GM23338 (cell line): ENCODE measurements around the gene LST1.

ENCODE experiments used
- CREB1 ChIP-seq: fragments of 250-450 bp; sonication (Bioruptor Pico); IDR thresholded peaks from 2 replicates; pipeline ENCODE4 v1.5.0; 2020; ENCODE audit warnings: low read depth, mild to moderate bottlenecking, moderate library complexity
- EZH2 ChIP-seq: fragments of 200-600 bp; sonication (generic); IDR thresholded peaks from one replicate; pipeline ENCODE4 v1.8.0; 2017; ENCODE audit warnings: antibody characterized with exemption, mild to moderate bottlenecking, low read depth; ENCODE audit not compliant: unreplicated experiment
- EZH2phosphoT487 ChIP-seq: fragments of 200-600 bp; sonication (generic); IDR thresholded peaks from one replicate; pipeline ENCODE4 v1.8.1; 2018; ENCODE audit warnings: antibody characterized with exemption; ENCODE audit not compliant: unreplicated experiment
- JUNB ChIP-seq: IDR thresholded peaks from one replicate; pipeline ENCODE4 v1.6.1; 2016; ENCODE audit warnings: antibody characterized with exemption; ENCODE audit not compliant: unreplicated experiment
- POLR2AphosphoS5 ChIP-seq: IDR thresholded peaks from 2 replicates; pipeline ENCODE4 v1.6.1; 2016; ENCODE audit warnings: antibody characterized with exemption, low read depth
- ZNF114 ChIP-seq: fragments of 250-450 bp; sonication (Bioruptor Pico); IDR thresholded peaks from 2 replicates; pipeline ENCODE4 v1.5.0; 2020; ENCODE audit warnings: mild to moderate bottlenecking, moderate library complexity
- TF ChIP-seq, protein P1 (sequence below), 2 experiments: fragments of 200-600 bp in 1 of 2; sonication (generic) in 1 of 2; conservative IDR thresholded peaks; 2 replicates each; pipeline versions ENCODE4 v1.5.1 to v1.6.1; 2016 to 2017; ENCODE audit warnings: antibody characterized with exemption in 2 of 2, low read depth in 2 of 2, mild to moderate bottlenecking in 2 of 2, moderate library complexity in 1 of 2
- TF ChIP-seq, protein P2 (sequence below): IDR thresholded peaks from one replicate; pipeline ENCODE4 v1.6.1; 2018; ENCODE audit warnings: antibody characterized with exemption; ENCODE audit not compliant: unreplicated experiment
- TF ChIP-seq, protein P3 (sequence below): fragments of 250-450 bp; sonication (Bioruptor Pico); IDR thresholded peaks from 2 replicates; pipeline ENCODE4 v1.5.0; 2020; ENCODE audit warnings: mild to moderate bottlenecking, moderate library complexity
- TF ChIP-seq, protein P4 (sequence below): IDR thresholded peaks from 2 replicates; pipeline ENCODE4 v1.6.1; 2016; ENCODE audit warnings: antibody characterized with exemption

GRCh38 chr6:31569861-31570536, 16.1 kb upstream of the LST1 start:
- TF ChIP-seq POLR2AphosphoS5 (no peak), EZH2 (no peak), EZH2phosphoT487 (no peak), JUNB (no peak), CREB1 (CRISPR knock-in tag) (no peak), ZNF114 (CRISPR knock-in tag) (no peak)
- TF ChIP-seq, protein P1, sequence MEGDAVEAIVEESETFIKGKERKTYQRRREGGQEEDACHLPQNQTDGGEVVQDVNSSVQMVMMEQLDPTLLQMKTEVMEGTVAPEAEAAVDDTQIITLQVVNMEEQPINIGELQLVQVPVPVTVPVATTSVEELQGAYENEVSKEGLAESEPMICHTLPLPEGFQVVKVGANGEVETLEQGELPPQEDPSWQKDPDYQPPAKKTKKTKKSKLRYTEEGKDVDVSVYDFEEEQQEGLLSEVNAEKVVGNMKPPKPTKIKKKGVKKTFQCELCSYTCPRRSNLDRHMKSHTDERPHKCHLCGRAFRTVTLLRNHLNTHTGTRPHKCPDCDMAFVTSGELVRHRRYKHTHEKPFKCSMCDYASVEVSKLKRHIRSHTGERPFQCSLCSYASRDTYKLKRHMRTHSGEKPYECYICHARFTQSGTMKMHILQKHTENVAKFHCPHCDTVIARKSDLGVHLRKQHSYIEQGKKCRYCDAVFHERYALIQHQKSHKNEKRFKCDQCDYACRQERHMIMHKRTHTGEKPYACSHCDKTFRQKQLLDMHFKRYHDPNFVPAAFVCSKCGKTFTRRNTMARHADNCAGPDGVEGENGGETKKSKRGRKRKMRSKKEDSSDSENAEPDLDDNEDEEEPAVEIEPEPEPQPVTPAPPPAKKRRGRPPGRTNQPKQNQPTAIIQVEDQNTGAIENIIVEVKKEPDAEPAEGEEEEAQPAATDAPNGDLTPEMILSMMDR (conservative IDR thresholded peaks at IDR 0.05; ENCODE audit: low read depth in 2 of 2), result no peak
- TF ChIP-seq, protein P2, sequence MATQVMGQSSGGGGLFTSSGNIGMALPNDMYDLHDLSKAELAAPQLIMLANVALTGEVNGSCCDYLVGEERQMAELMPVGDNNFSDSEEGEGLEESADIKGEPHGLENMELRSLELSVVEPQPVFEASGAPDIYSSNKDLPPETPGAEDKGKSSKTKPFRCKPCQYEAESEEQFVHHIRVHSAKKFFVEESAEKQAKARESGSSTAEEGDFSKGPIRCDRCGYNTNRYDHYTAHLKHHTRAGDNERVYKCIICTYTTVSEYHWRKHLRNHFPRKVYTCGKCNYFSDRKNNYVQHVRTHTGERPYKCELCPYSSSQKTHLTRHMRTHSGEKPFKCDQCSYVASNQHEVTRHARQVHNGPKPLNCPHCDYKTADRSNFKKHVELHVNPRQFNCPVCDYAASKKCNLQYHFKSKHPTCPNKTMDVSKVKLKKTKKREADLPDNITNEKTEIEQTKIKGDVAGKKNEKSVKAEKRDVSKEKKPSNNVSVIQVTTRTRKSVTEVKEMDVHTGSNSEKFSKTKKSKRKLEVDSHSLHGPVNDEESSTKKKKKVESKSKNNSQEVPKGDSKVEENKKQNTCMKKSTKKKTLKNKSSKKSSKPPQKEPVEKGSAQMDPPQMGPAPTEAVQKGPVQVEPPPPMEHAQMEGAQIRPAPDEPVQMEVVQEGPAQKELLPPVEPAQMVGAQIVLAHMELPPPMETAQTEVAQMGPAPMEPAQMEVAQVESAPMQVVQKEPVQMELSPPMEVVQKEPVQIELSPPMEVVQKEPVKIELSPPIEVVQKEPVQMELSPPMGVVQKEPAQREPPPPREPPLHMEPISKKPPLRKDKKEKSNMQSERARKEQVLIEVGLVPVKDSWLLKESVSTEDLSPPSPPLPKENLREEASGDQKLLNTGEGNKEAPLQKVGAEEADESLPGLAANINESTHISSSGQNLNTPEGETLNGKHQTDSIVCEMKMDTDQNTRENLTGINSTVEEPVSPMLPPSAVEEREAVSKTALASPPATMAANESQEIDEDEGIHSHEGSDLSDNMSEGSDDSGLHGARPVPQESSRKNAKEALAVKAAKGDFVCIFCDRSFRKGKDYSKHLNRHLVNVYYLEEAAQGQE, result no peak
- TF ChIP-seq, protein P3, sequence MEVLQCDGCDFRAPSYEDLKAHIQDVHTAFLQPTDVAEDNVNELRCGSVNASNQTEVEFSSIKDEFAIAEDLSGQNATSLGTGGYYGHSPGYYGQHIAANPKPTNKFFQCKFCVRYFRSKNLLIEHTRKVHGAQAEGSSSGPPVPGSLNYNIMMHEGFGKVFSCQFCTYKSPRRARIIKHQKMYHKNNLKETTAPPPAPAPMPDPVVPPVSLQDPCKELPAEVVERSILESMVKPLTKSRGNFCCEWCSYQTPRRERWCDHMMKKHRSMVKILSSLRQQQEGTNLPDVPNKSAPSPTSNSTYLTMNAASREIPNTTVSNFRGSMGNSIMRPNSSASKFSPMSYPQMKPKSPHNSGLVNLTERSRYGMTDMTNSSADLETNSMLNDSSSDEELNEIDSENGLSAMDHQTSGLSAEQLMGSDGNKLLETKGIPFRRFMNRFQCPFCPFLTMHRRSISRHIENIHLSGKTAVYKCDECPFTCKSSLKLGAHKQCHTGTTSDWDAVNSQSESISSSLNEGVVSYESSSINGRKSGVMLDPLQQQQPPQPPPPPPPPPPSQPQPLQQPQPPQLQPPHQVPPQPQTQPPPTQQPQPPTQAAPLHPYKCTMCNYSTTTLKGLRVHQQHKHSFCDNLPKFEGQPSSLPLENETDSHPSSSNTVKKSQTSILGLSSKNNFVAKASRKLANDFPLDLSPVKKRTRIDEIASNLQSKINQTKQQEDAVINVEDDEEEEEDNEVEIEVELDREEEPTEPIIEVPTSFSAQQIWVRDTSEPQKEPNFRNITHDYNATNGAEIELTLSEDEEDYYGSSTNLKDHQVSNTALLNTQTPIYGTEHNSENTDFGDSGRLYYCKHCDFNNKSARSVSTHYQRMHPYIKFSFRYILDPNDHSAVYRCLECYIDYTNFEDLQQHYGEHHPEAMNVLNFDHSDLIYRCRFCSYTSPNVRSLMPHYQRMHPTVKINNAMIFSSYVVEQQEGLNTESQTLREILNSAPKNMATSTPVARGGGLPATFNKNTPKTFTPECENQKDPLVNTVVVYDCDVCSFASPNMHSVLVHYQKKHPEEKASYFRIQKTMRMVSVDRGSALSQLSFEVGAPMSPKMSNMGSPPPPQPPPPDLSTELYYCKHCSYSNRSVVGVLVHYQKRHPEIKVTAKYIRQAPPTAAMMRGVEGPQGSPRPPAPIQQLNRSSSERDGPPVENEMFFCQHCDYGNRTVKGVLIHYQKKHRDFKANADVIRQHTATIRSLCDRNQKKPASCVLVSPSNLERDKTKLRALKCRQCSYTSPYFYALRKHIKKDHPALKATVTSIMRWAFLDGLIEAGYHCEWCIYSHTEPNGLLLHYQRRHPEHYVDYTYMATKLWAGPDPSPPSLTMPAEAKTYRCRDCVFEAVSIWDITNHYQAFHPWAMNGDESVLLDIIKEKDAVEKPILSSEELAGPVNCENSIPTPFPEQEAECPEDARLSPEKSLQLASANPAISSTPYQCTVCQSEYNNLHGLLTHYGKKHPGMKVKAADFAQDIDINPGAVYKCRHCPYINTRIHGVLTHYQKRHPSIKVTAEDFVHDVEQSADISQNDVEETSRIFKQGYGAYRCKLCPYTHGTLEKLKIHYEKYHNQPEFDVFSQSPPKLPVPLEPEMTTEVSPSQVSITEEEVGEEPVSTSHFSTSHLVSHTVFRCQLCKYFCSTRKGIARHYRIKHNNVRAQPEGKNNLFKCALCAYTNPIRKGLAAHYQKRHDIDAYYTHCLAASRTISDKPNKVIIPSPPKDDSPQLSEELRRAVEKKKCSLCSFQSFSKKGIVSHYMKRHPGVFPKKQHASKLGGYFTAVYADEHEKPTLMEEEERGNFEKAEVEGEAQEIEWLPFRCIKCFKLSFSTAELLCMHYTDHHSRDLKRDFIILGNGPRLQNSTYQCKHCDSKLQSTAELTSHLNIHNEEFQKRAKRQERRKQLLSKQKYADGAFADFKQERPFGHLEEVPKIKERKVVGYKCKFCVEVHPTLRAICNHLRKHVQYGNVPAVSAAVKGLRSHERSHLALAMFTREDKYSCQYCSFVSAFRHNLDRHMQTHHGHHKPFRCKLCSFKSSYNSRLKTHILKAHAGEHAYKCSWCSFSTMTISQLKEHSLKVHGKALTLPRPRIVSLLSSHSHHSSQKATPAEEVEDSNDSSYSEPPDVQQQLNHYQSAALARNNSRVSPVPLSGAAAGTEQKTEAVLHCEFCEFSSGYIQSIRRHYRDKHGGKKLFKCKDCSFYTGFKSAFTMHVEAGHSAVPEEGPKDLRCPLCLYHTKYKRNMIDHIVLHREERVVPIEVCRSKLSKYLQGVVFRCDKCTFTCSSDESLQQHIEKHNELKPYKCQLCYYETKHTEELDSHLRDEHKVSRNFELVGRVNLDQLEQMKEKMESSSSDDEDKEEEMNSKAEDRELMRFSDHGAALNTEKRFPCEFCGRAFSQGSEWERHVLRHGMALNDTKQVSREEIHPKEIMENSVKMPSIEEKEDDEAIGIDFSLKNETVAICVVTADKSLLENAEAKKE (CRISPR knock-in tag), result no peak
- TF ChIP-seq, protein P4, sequence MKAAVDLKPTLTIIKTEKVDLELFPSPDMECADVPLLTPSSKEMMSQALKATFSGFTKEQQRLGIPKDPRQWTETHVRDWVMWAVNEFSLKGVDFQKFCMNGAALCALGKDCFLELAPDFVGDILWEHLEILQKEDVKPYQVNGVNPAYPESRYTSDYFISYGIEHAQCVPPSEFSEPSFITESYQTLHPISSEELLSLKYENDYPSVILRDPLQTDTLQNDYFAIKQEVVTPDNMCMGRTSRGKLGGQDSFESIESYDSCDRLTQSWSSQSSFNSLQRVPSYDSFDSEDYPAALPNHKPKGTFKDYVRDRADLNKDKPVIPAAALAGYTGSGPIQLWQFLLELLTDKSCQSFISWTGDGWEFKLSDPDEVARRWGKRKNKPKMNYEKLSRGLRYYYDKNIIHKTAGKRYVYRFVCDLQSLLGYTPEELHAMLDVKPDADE, result no peak
